NOMO-1 (cell line): Measurements from ENCODE around the gene PANX1.
A peak's percentile ranks its signal among the peaks of the same experiment; 100 is the strongest.
"Not testable (repeated sequence)": the region's sequence is repeated elsewhere in the genome, so short reads cannot be mapped to it uniquely, and the experiment has no call there.

Source experiments
- DNase-seq, 2 experiments: peaks; one replicate each; lab custom pipeline; 2025; ENCODE audit not compliant: unreplicated experiment in 2 of 2; lab: John Stamatoyannopoulos, UW

PANX1 gene, protein sequence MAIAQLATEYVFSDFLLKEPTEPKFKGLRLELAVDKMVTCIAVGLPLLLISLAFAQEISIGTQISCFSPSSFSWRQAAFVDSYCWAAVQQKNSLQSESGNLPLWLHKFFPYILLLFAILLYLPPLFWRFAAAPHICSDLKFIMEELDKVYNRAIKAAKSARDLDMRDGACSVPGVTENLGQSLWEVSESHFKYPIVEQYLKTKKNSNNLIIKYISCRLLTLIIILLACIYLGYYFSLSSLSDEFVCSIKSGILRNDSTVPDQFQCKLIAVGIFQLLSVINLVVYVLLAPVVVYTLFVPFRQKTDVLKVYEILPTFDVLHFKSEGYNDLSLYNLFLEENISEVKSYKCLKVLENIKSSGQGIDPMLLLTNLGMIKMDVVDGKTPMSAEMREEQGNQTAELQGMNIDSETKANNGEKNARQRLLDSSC

DNA sequence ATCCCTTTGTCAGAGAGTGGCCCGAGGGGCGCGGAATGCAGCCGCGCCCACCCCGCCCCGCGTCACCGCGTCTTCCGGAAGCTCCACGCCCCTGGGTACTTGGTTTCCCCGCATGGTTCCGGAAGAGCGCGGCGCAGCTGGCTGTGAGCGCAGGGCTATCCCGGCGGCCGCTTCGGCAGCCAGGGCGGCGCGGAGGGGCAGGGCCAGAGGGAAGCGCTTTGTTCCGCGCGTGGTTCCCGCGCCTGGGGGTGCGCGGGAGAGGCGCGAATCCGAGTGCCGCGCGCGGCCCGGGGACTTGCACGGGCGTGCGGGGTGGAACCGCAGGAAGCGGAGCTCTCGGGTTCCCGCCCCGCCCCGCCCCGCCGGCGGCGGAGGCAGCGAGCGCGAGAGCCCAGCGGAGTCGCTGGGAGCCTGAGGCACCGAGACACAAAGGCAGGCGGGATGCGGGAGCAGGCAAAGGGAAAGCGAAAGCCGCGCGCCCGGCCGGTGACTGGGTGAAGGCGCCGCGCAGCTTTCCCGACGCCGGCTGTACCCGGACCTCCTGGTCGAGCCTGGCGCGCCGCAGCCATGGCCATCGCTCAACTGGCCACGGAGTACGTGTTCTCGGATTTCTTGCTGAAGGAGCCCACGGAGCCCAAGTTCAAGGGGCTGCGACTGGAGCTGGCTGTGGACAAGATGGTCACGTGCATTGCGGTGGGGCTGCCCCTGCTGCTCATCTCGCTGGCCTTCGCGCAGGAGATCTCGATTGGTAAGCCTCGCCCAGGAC lies at the start of gene PANX1:
TSS of gene PANX1 (plus strand) at position 96 of the 766 bp plus-strand sequence. CDS start at position 568, 472 bp downstream.
- DNase-seq: peak; percentile 73 to 79

DNA sequence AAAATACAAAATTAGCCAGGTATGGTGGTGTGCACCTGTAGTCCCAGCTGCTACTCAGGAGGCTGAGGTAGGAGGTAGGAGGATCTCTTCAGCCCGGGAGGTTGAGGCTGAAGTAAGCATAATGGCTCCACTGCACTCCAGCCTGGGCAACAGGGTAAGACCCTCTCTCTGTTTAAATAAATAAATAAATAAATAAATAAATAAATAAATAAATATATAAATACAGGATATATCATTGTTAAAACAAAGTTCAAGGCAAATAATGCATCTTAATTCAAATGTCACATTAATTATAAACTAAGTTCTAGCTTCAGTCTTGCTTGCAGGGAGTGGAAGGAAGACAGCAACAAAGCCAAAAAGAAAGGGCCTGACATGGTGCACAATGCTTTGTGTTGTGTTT lies 44.5 kb upstream of the PANX1 start:
- no peak for DNase-seq

DNA sequence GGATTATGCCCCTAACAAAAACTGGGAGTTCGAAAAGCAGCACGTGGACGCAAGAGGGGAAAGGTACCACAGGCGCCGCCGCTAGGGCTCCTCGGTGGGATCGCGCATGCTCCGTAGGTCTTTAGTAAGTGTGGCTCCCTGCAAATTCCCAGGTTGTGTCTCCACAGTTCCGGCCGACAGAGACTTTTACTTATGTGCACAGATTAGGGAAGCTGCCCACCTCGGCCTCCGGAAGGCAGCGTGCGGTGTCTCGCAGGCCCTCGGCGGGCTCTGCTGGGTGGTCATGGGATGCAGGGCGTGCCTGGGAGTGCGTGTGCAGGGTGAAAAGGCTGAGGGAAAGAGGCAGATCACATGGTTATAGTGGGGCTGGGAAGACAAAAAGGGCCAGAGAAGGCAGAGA lies 39.7 kb upstream of the PANX1 start:
- no peak for DNase-seq

DNA sequence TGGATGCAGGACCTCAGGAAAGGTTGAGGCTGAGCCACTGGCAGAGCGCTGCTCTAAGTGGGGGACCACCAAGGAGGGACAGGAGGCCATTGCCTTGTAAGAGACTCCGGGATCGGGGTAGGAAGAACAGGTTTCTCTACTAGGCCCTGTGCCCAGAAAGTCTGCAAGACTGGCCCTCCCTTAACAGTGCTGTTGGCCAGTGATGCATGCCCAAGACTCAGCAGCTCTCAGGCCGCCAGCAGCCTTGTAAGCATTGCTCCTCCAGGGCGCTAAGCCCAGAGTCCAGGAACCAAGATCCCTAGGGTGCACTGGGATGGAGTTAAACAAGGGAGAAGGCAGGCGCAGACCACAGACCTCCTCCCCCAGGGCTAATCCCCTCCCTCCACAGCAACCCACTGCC lies 39.3 kb upstream of the PANX1 start:
- DNase-seq: no peak

GRCh38 chr11:94090401-94090800 lies 38.2 kb upstream of the PANX1 start:
- DNase-seq: no peak

DNA sequence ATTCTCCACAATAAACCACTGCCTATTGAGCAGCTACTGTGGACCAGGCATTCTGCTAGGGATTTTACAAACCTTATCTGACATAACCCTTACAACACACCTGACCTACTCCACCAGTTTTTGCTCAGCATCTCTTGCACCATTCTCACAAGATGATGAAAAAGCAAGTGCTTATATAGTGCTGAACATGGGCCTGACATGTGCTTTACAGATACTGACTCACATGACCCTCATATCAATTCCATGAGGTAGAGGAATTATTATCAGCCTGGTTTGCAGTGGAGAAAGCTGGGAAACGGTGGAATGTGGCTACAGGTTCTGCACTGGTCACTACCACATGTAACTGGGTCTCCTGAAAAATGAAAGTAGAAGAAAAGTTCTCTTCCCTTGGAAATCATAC lies 37.5 kb upstream of the PANX1 start:
- no peak for DNase-seq

GRCh38 chr11:94100253-94100652 lies 28.4 kb upstream of the PANX1 start:
- DNase-seq: no peak

GRCh38 chr11:94103471-94103870 lies 25.2 kb upstream of the PANX1 start:
- DNase-seq: no peak

DNA sequence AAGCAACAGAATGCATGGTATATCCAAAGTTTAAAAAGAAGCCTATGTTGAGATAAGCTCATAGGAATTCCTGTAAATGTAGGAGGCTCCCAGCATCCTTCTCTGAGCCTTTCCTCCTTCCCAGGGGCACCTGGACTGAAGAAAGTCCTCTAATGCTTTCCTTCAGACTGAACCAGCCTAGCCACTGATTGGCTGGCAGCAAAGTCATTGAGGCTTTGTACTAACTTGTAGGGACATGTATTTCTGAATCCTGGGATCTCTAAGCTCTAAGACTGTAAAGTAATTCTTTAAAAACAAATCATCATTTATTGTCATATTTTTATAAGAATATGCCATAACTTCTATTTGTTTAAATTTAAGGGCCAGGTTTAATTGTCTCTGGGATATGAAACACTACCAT lies 23.9 kb upstream of the PANX1 start:
- DNase-seq: no peak

DNA sequence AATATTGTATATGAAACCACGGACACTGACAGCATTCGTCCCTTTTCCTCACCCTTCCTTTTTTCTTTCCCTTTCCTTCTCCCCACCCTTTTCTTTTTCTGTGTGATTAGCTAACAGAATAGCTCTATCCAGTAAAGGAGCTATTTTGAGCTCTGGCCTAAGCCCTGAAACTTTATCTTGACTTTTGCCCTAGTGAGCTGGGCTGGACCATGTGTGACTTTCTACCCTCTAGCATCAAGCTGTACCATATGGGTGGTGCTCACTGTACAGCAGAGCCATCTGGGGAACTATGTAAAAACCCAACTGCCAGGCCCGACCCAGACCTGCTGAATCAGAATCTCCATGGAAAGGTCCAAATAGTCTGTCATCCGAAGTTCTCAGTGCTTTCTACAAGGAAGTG lies 21.9 kb upstream of the PANX1 start:
- DNase-seq: no peak

- peak in 1 of 2 experiments; percentile 7 for DNase-seq
Observed at GRCh38 chr11:94107363-94107762, 21.3 kb upstream of the PANX1 start.

- no peak for DNase-seq
Observed at GRCh38 chr11:94111241-94111640, 17.4 kb upstream of the PANX1 start.

GRCh38 chr11:94111660-94112059 lies 17.0 kb upstream of the PANX1 start:
- no peak for DNase-seq

- no peak for DNase-seq
Observed at GRCh38 chr11:94112206-94112953, 16.3 kb upstream of the PANX1 start.

DNA sequence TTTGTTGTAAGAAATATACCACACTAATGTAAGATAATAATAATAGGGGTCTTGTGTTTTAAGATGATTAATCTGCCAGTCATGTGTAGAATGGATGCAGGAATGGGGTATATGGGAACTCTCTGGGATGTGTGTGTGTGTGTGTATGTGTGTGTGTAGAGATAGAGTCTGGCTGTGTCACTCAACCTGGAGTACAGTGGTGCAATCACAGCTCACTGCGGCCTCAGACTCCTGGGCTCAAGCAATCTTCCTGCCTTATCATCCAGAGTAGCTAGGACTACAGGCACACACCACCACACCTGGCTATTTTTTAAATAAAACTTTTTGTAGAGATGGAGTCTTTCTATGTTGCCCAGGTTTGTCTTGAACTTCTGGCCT lies 11.5 kb upstream of the PANX1 start:
- no peak for DNase-seq

- no peak for DNase-seq
Observed at GRCh38 chr11:94117871-94118270, 10.8 kb upstream of the PANX1 start.

- DNase-seq: not testable (repeated sequence)
Observed at GRCh38 chr11:94119676-94120075, 9.0 kb upstream of the PANX1 start.

GRCh38 chr11:94120516-94120915 lies 8.1 kb upstream of the PANX1 start:
- DNase-seq: not testable (repeated sequence)

GRCh38 chr11:94120946-94121345 lies 7.7 kb upstream of the PANX1 start:
- no peak for DNase-seq

- no peak for DNase-seq
Observed at GRCh38 chr11:94125407-94126115, 3.1 kb upstream of the PANX1 start.

GRCh38 chr11:94127638-94128037 lies 1.0 kb upstream of the PANX1 start:
- DNase-seq: peak in 1 of 2 experiments; percentile 23
